Measurements from ENCODE around the gene KLK6. TPM values are rescaled to one million over a fixed set of nuclear protein-coding genes. Genes with fewer than 3 reads are reported as not detected.

KLK6 gene
- total RNA-seq, result not detected in 2 replicates

DNA sequence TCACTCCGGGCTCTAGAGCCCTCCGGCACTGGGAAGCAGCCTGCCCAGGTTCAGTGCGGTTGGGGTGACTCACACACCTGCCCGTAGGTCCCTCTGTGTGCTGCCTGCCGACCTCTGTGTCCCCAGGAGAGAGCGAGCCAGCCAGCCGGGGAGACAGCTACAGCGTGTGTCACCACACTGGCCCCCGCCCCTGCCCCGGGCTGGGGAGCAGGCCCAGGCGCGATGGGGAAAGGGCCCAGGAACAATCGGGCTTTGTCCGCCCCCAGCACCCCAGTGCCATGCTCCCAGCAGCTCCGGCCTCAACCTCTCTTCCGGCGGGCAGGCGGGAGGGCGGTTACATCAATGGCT lies at the start of gene KLK6:
Gene KLK6, minus strand, starts transcription at position 179 of the 348 bp plus-strand sequence. CDS start 1,487 bp downstream, outside the sequence.

DNA sequence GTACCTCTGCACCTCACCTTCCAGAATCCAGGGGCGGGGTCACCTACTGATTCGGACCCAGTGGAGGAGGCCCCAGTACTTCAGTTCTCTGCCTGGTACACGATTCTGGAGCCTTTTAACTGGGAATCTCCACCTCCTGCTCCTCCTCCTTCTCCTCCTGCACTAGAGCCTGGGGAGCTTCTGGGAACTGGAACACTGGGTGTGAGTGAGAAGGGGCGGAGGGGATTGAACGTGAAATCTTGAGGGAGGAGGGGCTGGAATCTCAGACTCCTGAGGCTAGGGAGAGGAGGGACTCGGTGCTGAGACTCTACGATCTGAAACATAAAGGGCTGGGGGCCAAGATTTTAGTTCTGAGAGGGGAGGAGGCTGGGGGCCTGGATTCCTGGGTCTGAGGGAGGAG lies 32.1 kb upstream of the KLK6 start, which contains the start of gene KLK8:
Gene KLK8, minus strand, starts transcription at position 90 of the 400 bp plus-strand sequence. CDS start 437 bp downstream, outside the sequence.

DNA sequence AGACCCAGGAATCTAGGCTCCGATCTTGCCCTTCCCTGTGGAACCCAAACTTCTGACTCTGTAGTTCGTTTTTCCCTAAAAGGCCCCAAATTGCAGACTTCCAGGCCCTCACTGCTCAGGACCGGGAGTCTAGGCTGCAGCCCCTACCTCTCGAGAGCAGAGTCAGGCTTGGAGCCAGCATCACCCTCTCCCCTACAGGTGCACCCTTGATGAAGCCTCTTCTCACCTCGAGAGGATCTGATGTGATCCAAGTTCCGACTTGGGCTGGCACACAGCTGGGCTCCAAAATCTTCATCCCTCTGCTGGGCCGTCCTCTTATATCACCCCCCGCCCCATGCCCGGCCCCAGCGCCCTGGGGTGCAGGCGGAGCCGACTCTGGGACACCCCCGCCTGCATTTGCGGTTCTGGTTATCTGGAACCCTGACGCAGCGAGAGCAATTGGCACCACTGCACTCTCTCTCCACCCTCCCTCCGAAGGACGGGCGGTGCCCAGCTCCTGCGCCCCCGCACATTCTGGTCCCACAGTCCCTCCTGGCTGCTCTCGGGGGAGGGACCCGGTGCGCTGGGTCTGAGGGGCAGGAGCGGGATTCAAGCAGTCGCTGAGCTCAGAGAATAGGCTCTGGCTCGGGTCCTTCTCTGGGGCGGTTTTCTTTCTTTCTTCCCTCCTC lies 14.4 kb upstream of the KLK6 start, which contains the start of gene KLK7:
Gene KLK7, minus strand, starts transcription at position 293 of the 668 bp plus-strand sequence. CDS start 1,518 bp downstream, outside the sequence.

DNA sequence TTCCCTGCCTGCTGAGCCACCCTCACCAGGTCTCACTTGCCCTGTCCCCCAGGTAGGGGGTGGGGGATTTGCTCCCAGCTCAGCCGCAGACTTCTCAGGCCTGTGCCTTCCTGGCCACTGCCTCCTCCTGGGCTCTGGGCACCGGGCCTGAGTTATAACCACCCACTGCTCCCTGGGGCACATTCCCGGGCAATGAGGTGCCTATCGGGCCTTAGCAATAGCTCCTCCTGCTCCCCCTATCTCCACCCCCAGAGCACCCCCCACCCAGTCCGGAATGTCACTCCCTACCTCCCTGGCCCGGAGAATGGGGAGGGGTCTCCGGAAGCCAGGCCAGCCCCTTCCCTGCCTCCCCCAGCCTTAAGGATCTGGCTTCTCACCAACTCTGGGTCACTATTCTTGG lies 16.5 kb downstream of the KLK6 start, which contains the start of gene KLK5:
Gene KLK5, minus strand, starts transcription at position 129 of the 400 bp plus-strand sequence. CDS start 381 bp downstream, outside the sequence.

DNA sequence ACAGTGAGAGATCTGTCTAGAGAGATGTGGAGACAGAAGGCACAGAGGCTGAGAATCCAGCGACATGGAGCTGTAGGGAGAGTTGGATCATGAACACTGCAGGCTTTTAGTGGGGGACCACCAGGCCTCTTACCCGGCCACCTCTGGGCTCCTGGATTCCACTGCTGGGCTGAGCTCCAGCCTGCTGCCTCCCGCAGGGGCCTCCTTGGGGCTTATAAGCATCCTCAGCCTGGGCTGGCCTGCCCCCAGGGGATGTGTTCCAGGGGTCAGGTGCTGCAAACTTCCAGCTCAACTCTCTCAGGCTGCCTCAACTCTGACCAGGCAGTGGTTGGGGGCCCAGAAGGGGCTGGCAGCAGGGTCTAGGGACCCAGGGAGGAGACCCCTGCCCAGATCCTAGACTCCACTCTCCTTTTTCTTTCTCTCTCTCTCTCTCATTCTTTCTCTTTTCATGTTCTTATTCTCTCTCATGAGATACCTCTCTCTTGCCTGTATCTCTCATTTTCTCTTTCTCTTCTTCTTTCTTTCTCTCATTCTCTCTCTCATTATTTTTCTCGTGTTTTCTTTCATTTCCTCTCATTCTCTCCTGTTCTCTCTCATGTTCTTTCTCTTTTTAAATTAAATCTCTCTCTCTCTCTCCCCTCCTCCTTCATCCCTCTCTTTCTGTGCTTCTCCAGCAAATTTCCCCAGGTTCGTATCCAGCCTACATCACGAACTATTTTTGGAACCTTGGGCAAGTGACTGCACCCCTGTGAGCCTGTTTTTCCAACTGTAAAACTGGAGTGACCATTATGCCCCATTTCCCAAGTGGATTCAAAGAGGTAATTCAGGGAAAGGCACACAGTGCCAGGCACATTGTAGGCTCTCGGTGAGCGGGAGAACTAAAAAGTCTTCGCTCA lies 57.9 kb downstream of the KLK6 start, which contains the start of gene KLK4:
Gene KLK4, minus strand, starts transcription at position 190 of the 896 bp plus-strand sequence. CDS start 657 bp downstream, outside the sequence.

Other genes with a start within 250 kb of the KLK6 start
- gene SHANK1, start 249.8 kb downstream of the KLK6 start, total RNA-seq, result 0.13 and 0.30 TPM in 2 replicates
- 11.5 and 19.5 TPM in 2 replicates for gene CLEC11A, start 246.2 kb downstream of the KLK6 start, total RNA-seq
- gene GPR32, start 199.1 kb downstream of the KLK6 start, total RNA-seq, result not detected in 2 replicates
- gene ACP4, start 179.2 kb downstream of the KLK6 start, total RNA-seq, result not detected in 2 replicates
- not detected in 2 replicates for gene KLK1, start 145.8 kb downstream of the KLK6 start, total RNA-seq
- not detected in 2 replicates for gene KLK15, start 136.0 kb downstream of the KLK6 start, total RNA-seq
- gene KLK3, start 114.7 kb downstream of the KLK6 start, total RNA-seq, result not detected in 2 replicates
- not detected in 2 replicates for gene KLK2, start 96.2 kb downstream of the KLK6 start, total RNA-seq
- not detected in 2 replicates for gene KLK4, start 58.2 kb downstream of the KLK6 start, total RNA-seq
- not detected in 2 replicates for gene KLK5, start 16.6 kb downstream of the KLK6 start, total RNA-seq
- not detected in 2 replicates for gene KLK7, start 14.3 kb upstream of the KLK6 start, total RNA-seq
- gene KLK8, start 32.0 kb upstream of the KLK6 start, total RNA-seq, result not detected in 2 replicates
- gene KLK10, start 50.1 kb upstream of the KLK6 start, total RNA-seq, result not detected in 2 replicates
- not detected in 2 replicates for gene KLK11, start 57.0 kb upstream of the KLK6 start, total RNA-seq
- not detected in 2 replicates for gene KLK12, start 65.4 kb upstream of the KLK6 start, total RNA-seq
- not detected in 2 replicates for gene KLK13, start 95.5 kb upstream of the KLK6 start, total RNA-seq
- gene KLK14, start 113.3 kb upstream of the KLK6 start, total RNA-seq, result not detected in 2 replicates
- gene CTU1, start 138.8 kb upstream of the KLK6 start, total RNA-seq, result 12.1 and 14.8 TPM in 2 replicates
- gene SIGLEC9, start 155.3 kb upstream of the KLK6 start, total RNA-seq, result not detected in 2 replicates
- not detected in 2 replicates for gene SIGLEC7, start 172.7 kb upstream of the KLK6 start, total RNA-seq

All from mammary microvascular endothelial cell (primary cell).